ENCODE results near the gene PHACTR3.
"Not testable (repeated sequence)": the region's sequence is repeated elsewhere in the genome, so short reads cannot be mapped to it uniquely, and the experiment has no call there.

The PHACTR3 gene

GRCh38 chr20:59837623-59838394, 233.5 kb downstream of the PHACTR3 start:
- DNase-seq = no peak

GRCh38 chr20:59839400-59839799, 235.1 kb downstream of the PHACTR3 start:
- no peak for DNase-seq

- DNase-seq = no peak
Measured at GRCh38 chr20:59845472-59845871, 241.1 kb downstream of the PHACTR3 start.

- no peak for DNase-seq
Measured at GRCh38 chr20:59848182-59848581, 243.8 kb downstream of the PHACTR3 start.

GRCh38 chr20:59850018-59850641, 245.8 kb downstream of the PHACTR3 start:
- DNase-seq = peak; percentile 29

GRCh38 chr20:59856526-59856925, 252.2 kb downstream of the PHACTR3 start:
- not testable (repeated sequence) for DNase-seq

GRCh38 chr20:59856941-59857340, 252.6 kb downstream of the PHACTR3 start:
- not testable (repeated sequence) for DNase-seq

- DNase-seq = no peak
Measured at GRCh38 chr20:59857966-59858365, 253.6 kb downstream of the PHACTR3 start.

GRCh38 chr20:59858425-59858824, 254.1 kb downstream of the PHACTR3 start:
- DNase-seq = no peak

GRCh38 chr20:59861401-59861800, 257.1 kb downstream of the PHACTR3 start:
- no peak for DNase-seq

GRCh38 chr20:59863058-59863457, 258.7 kb downstream of the PHACTR3 start:
- no peak for DNase-seq

GRCh38 chr20:59864726-59865125, 260.4 kb downstream of the PHACTR3 start:
- no peak for DNase-seq

GRCh38 chr20:59866338-59866737, 262.0 kb downstream of the PHACTR3 start:
- peak; percentile 3 for DNase-seq

GRCh38 chr20:59871096-59871495, 266.8 kb downstream of the PHACTR3 start:
- no peak for DNase-seq

GRCh38 chr20:59873409-59873808, 269.1 kb downstream of the PHACTR3 start:
- no peak for DNase-seq

GRCh38 chr20:59880198-59880597, 275.9 kb downstream of the PHACTR3 start:
- no peak for DNase-seq

- no peak for DNase-seq
Measured at GRCh38 chr20:59884494-59884893, 280.2 kb downstream of the PHACTR3 start.

- DNase-seq = no peak
Measured at GRCh38 chr20:59888050-59888449, 283.7 kb downstream of the PHACTR3 start.

- not testable (repeated sequence) for DNase-seq
Measured at GRCh38 chr20:59890035-59890434, 285.7 kb downstream of the PHACTR3 start.

GRCh38 chr20:59891581-59891980, 287.2 kb downstream of the PHACTR3 start:
- DNase-seq = no peak

GRCh38 chr20:59895908-59896307, 291.6 kb downstream of the PHACTR3 start:
- DNase-seq = no peak
